ENCODE measurements around the gene UBE2O. TPM values are rescaled to one million over a fixed set of nuclear protein-coding genes. Genes with fewer than 3 reads are reported as not detected.

The UBE2O gene
- total RNA-seq, 2 donors from 2014 or later: 17.1 to 30.3 TPM

DNA sequence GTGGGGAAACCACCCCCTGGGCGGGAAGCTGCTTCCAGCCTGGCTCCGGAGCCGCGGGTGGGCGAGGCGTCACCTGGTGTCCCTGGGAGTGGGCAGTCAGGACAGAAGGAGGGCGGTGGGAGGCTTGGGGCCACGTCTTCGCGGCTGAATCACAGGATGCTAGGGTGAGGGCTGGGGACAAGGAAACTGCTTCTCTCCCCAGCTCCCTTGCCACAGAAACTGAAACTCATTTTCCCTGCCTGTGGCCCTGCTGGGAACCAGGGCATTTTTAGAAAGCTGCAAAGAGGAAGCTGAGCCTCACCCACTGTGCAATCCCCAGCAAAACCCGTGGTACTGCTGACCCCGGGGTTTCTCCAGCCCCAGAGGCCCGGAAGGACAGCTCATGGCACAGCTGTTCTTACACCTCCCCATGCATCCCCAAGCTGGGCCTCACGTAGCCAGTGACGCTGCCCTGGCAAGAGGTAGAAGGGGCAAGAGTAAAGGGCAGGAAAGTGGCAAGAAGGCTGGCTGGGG is 40.1 kb upstream of the UBE2O start:
- intact Hi-C loops (cut with DNase I): no loop called here
- Histone ChIP-seq H3K27ac (peak overlapping the region in 2 of 4 donors; percentile 56 to 77), H3K4me3 (no peak overlapping the region), H3K4me1 (peaks cover 56% of the 10 kb centered on the region), H3K9me3 (no peaks in the 10 kb centered on the region), H3K36me3 (replicated peaks in 1 of 2; ENCODE audit: insufficient read depth in 1 of 2, low read depth in 2 of 2) (no peaks in the 10 kb centered on the region), H3K27me3 (no peaks in the 10 kb centered on the region)
- DNase-seq (peak in 2 of 4 donors; percentile 33 to 82), ATAC-seq (no peak)
- TF ChIP-seq POLR2A (IDR thresholded peaks at IDR 0.05): peak in 2 of 3 donors; percentile 6 to 52
- TF ChIP-seq, protein P1, sequence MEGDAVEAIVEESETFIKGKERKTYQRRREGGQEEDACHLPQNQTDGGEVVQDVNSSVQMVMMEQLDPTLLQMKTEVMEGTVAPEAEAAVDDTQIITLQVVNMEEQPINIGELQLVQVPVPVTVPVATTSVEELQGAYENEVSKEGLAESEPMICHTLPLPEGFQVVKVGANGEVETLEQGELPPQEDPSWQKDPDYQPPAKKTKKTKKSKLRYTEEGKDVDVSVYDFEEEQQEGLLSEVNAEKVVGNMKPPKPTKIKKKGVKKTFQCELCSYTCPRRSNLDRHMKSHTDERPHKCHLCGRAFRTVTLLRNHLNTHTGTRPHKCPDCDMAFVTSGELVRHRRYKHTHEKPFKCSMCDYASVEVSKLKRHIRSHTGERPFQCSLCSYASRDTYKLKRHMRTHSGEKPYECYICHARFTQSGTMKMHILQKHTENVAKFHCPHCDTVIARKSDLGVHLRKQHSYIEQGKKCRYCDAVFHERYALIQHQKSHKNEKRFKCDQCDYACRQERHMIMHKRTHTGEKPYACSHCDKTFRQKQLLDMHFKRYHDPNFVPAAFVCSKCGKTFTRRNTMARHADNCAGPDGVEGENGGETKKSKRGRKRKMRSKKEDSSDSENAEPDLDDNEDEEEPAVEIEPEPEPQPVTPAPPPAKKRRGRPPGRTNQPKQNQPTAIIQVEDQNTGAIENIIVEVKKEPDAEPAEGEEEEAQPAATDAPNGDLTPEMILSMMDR (IDR thresholded peaks at IDR 0.05): no peak
- WGBS, 2 donors: 50 to 51% methylated on average over 12 to 15 of the region's 15 CpGs

DNA sequence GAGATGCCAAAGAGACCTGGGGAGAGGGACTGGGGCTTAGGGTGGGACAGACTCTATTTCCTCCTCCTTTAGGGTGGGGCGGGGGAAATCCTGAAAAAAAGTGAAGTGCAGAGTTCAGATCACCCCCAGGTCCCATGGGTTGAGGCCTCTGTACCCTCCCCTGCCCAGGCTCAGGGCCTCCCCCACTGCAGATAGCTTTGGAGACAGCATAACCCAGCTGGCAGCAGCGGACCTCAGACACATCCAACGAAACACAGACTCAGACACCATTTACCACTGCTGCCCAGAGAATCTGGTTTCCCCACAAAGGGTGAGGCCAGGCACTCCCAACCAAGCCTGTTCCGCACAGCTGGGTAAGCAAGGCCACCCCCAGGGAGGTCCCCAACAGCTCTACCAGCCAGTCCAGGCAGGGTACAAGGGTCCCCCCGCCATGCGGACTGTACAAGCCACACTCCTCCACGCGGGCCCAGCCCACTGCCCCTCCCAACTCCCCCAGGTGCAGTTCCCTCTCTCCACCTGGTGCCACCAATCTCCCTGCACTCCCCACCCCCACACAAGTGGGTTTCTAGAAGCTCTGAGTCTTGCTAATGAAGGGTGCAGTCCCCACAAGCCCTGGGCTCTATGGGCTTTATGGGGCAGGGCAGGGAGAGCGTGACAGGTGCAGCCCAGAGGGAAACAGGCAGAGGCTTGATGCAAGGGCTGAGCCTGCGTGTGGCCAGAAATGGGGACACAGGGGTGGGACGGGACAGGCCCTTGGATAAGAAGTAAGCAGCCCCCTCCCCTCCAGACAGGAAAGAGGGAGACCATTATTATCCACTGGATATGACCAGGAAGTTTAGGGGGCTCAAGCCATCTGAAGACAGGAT is 39.4 kb upstream of the UBE2O start:
- DNase-seq (peak in 1 of 4 donors; percentile 46), ATAC-seq (no peak)
- Histone ChIP-seq H3K27ac (peak overlapping the region in 3 of 4 donors; percentile 12 to 77 (median 56)), H3K4me3 (no peak overlapping the region), H3K4me1 (peaks cover 49% of the 10 kb centered on the region), H3K9me3 (no peaks in the 10 kb centered on the region), H3K36me3 (replicated peaks in 1 of 2; ENCODE audit: insufficient read depth in 1 of 2, low read depth in 2 of 2) (no peaks in the 10 kb centered on the region), H3K27me3 (no peaks in the 10 kb centered on the region)
- TF ChIP-seq, protein P1 (IDR thresholded peaks at IDR 0.05): no peak
- peak in 1 of 3 donors; percentile 4 for TF ChIP-seq POLR2A (IDR thresholded peaks at IDR 0.05)
- WGBS, 2 donors: 52 to 100% methylated on average over 1 to 11 of the region's 11 CpGs
- intact Hi-C loops (cut with DNase I): no loop called here

GRCh38 chr17:76491271-76492122 is 38.5 kb upstream of the UBE2O start:
- H3K27me3 ChIP-seq: no peaks in the 10 kb centered on the region
- intact Hi-C loops (cut with DNase I): no loop called here
- H3K27ac ChIP-seq: peak overlapping the region in 2 of 4 donors; percentile 56 to 77
- peaks cover 40% of the 10 kb centered on the region for H3K4me1 ChIP-seq
- ATAC-seq: no peak
- H3K9me3 ChIP-seq: no peaks in the 10 kb centered on the region
- WGBS, 2 donors: 76 to 100% methylated on average over 2 to 17 of the region's 17 CpGs
- H3K4me3 ChIP-seq: no peak overlapping the region
- no peaks in the 10 kb centered on the region for H3K36me3 ChIP-seq (replicated peaks in 1 of 2; ENCODE audit: insufficient read depth in 1 of 2, low read depth in 2 of 2)
- peak in 1 of 4 donors; percentile 33 for DNase-seq
- peak in 1 of 3 donors; percentile 30 for TF ChIP-seq POLR2A (IDR thresholded peaks at IDR 0.05)
- TF ChIP-seq, protein P1 (IDR thresholded peaks at IDR 0.05): no peak

- TF ChIP-seq POLR2A (IDR thresholded peaks at IDR 0.05): no peak
- H3K27me3 ChIP-seq: no peaks in the 10 kb centered on the region
- H3K9me3 ChIP-seq: no peaks in the 10 kb centered on the region
- DNase-seq (no peak), ATAC-seq (no peak)
- H3K27ac ChIP-seq: no peak overlapping the region
- H3K36me3 ChIP-seq (replicated peaks in 1 of 2; ENCODE audit: insufficient read depth in 1 of 2, low read depth in 2 of 2): no peaks in the 10 kb centered on the region
- 70 to 84% methylated on average over 5 to 10 of the region's 10 CpGs for WGBS, 2 donors
- H3K4me1 ChIP-seq: peaks cover 33% of the 10 kb centered on the region
- intact Hi-C loops (cut with DNase I): no loop called here
- no peak overlapping the region for H3K4me3 ChIP-seq
Observed at GRCh38 chr17:76490112-76490710, 37.3 kb upstream of the UBE2O start.

All from body of pancreas (tissue), 4 donors.